Osteocyte (in vitro differentiated cells): ENCODE results near the gene WSB1. TPM values are rescaled to one million over a fixed set of nuclear protein-coding genes. Genes with fewer than 3 reads are reported as not detected.

Source experiments
- DNase-seq: peaks from one replicate; pipeline ENCODE4 v3.0.0; 2021; ENCODE audit warnings: mixed read lengths; ENCODE audit not compliant: unreplicated experiment; ENCODE audit errors: extremely low spot score
- H3K27ac Mint-ChIP-seq: one replicate; pipeline ENCODE4 v1.8.0; 2021; ENCODE audit warnings: mild to moderate bottlenecking, mixed read lengths; ENCODE audit not compliant: unreplicated experiment
- H3K27me3 Mint-ChIP-seq: one replicate; pipeline ENCODE4 v1.8.0; 2021; ENCODE audit warnings: mixed read lengths; ENCODE audit not compliant: unreplicated experiment
- H3K36me3 Mint-ChIP-seq: one replicate; pipeline ENCODE4 v1.8.0; 2021; ENCODE audit warnings: mixed read lengths; ENCODE audit not compliant: unreplicated experiment
- H3K4me1 Mint-ChIP-seq: one replicate; pipeline ENCODE4 v1.8.0; 2021; ENCODE audit warnings: mixed read lengths; ENCODE audit not compliant: unreplicated experiment
- H3K4me3 Mint-ChIP-seq: one replicate; pipeline ENCODE4 v1.8.0; 2021; ENCODE audit warnings: mild to moderate bottlenecking, moderate library complexity, mixed read lengths; ENCODE audit not compliant: unreplicated experiment
- H3K9me3 Mint-ChIP-seq: one replicate; pipeline ENCODE4 v1.8.0; 2021; ENCODE audit warnings: mixed read lengths; ENCODE audit not compliant: unreplicated experiment
- total RNA-seq: library from RNA; stranded (reverse); gene quantifications from 2 replicates; pipeline ENCODE4 v1.2.1, GENCODE V29; 2021
- TF ChIP-seq, protein P1 (sequence below): fragments of 200-600 bp; sonication (generic); IDR thresholded peaks from 2 replicates; pipeline ENCODE4 v1.5.0; 2021; ENCODE audit warnings: antibody characterized with exemption, mild to moderate bottlenecking, moderate library complexity

WSB1 gene
- total RNA-seq, 1 donor from 2014 or later: 179 TPM

- H3K36me3 Mint-ChIP-seq: no peaks in the 10 kb centered on the region
- no peak for DNase-seq
- peaks cover 24% of the 10 kb centered on the region for H3K27me3 Mint-ChIP-seq
- TF ChIP-seq, protein P1, sequence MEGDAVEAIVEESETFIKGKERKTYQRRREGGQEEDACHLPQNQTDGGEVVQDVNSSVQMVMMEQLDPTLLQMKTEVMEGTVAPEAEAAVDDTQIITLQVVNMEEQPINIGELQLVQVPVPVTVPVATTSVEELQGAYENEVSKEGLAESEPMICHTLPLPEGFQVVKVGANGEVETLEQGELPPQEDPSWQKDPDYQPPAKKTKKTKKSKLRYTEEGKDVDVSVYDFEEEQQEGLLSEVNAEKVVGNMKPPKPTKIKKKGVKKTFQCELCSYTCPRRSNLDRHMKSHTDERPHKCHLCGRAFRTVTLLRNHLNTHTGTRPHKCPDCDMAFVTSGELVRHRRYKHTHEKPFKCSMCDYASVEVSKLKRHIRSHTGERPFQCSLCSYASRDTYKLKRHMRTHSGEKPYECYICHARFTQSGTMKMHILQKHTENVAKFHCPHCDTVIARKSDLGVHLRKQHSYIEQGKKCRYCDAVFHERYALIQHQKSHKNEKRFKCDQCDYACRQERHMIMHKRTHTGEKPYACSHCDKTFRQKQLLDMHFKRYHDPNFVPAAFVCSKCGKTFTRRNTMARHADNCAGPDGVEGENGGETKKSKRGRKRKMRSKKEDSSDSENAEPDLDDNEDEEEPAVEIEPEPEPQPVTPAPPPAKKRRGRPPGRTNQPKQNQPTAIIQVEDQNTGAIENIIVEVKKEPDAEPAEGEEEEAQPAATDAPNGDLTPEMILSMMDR: no peak
- no peak overlapping the region for H3K4me3 Mint-ChIP-seq
- no peaks in the 10 kb centered on the region for H3K9me3 Mint-ChIP-seq
- no peaks in the 10 kb centered on the region for H3K4me1 Mint-ChIP-seq
- no peak overlapping the region for H3K27ac Mint-ChIP-seq
These were observed 13.4 kb upstream of the WSB1 start for GRCh38 chr17:27280527-27280926.

- no peak overlapping the region for H3K27ac Mint-ChIP-seq
- H3K4me3 Mint-ChIP-seq: no peak overlapping the region
- DNase-seq: no peak
- peaks cover 24% of the 10 kb centered on the region for H3K27me3 Mint-ChIP-seq
- no peaks in the 10 kb centered on the region for H3K4me1 Mint-ChIP-seq
- TF ChIP-seq, protein P1: no peak
- H3K36me3 Mint-ChIP-seq: no peaks in the 10 kb centered on the region
- H3K9me3 Mint-ChIP-seq: no peaks in the 10 kb centered on the region
These were observed 12.5 kb upstream of the WSB1 start for GRCh38 chr17:27281438-27281837.

DNA sequence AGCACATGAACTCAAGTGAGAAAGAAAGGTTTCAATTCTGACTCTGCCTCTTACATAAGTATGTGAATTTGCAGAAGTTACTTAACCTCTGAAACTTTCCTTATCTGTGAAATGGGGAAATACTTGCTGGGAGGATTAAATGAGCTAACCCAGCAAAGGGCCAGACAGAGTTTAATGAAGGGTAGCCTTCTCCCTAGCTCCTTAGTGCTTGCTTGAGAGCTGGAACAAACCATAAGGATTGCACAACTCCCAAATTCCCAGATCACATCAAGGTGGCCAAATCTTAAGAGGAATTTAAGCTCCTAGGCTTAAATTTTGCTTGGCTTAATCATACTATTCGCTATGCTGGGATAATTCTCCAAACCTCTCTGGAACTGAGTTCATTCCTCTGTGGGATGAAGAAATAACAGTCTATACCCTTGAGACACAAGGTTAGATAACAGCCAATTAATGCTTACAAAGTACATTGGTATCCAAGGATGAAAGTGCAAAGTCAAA is 11.8 kb upstream of the WSB1 start:
- Mint-ChIP-seq H3K27ac (no peak overlapping the region), H3K4me3 (no peak overlapping the region), H3K27me3 (peaks cover 24% of the 10 kb centered on the region), H3K36me3 (no peaks in the 10 kb centered on the region), H3K4me1 (no peaks in the 10 kb centered on the region), H3K9me3 (no peaks in the 10 kb centered on the region)
- DNase-seq: no peak
- TF ChIP-seq, protein P1: no peak

GRCh38 chr17:27283060-27283459 is 10.9 kb upstream of the WSB1 start:
- H3K9me3 Mint-ChIP-seq: no peaks in the 10 kb centered on the region
- TF ChIP-seq, protein P1: no peak
- no peak overlapping the region for H3K4me3 Mint-ChIP-seq
- H3K4me1 Mint-ChIP-seq: no peaks in the 10 kb centered on the region
- DNase-seq: no peak
- no peak overlapping the region for H3K27ac Mint-ChIP-seq
- peaks cover 25% of the 10 kb centered on the region for H3K27me3 Mint-ChIP-seq
- H3K36me3 Mint-ChIP-seq: no peaks in the 10 kb centered on the region

- no peak overlapping the region for H3K4me3 Mint-ChIP-seq
- H3K27me3 Mint-ChIP-seq: peaks cover 29% of the 10 kb centered on the region
- H3K36me3 Mint-ChIP-seq: no peaks in the 10 kb centered on the region
- no peaks in the 10 kb centered on the region for H3K4me1 Mint-ChIP-seq
- DNase-seq: no peak
- no peak overlapping the region for H3K27ac Mint-ChIP-seq
- H3K9me3 Mint-ChIP-seq: no peaks in the 10 kb centered on the region
- TF ChIP-seq, protein P1: no peak
These were observed 10.2 kb upstream of the WSB1 start for GRCh38 chr17:27283751-27284150.
